HG02870 (cell line): ENCODE data around the gene SMIM7.

Experiments
- ATAC-seq: cut with Tn5 transposase; IDR thresholded peaks from one replicate; pipeline ENCODE4 v1.9.1; 2021; ENCODE audit warnings: mild to moderate bottlenecking, moderate library complexity; ENCODE audit not compliant: unreplicated experiment

Gene SMIM7

DNA sequence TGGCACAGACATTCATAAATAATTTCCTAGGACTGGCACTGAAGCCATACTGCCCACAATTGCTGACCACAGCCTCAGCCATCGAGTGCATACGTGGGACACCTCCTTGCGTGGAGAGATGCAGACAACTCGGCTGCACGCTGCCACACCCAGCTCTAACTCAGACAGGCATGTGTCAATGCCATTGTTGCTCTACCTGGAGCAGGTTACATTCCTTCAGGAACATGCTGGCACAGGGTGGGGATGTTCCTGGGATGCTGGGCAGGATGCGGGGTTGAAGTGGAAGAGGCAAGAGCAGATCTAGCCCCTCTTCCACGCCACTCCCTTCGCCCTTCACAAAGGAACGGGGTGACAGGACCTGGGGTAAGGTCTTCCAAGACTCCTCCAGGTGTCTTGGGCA, 63.5 kb downstream of the SMIM7 start:
- ATAC-seq: no peak
